HepG2 (cell line): ENCODE measurements around the gene SRSF10. TPM values are rescaled to one million over a fixed set of nuclear protein-coding genes. Genes with fewer than 3 reads are reported as not detected.

Experiments used
- HHEX ChIP-seq: IDR thresholded peaks from 2 replicates; pipeline ENCODE4 v1.6.1; 2016; ENCODE audit warnings: control low read depth
- KMT2B ChIP-seq: IDR thresholded peaks from 2 replicates; pipeline ENCODE4 v1.6.1; 2016; ENCODE audit warnings: missing genetic modification reagents, missing compliant biosample characterization
- MTA3 ChIP-seq: sonication (generic); formaldehyde crosslinking; IDR thresholded peaks from 2 replicates; pipeline ENCODE4 v1.4.0; 2020; ENCODE audit warnings: missing genetic modification reagents
- SNRNP70 ChIP-seq: fragments of 200-400 bp; formaldehyde crosslinking; IDR thresholded peaks from 2 replicates; pipeline ENCODE4 v1.6.1; 2017; ENCODE audit warnings: mild to moderate bottlenecking, low read depth, low read length, moderate library complexity
- ZKSCAN5 ChIP-seq: sonication (generic); formaldehyde crosslinking; IDR thresholded peaks from 2 replicates; pipeline ENCODE4 v1.5.1; 2020; ENCODE audit warnings: mild to moderate bottlenecking, missing genetic modification reagents
- ZNF207 ChIP-seq: fragments of 450-650 bp; IDR thresholded peaks from 2 replicates; pipeline ENCODE4 v1.6.1; 2016; ENCODE audit warnings: antibody characterized with exemption, borderline replicate concordance
- ZNF224 ChIP-seq: sonication (generic); formaldehyde crosslinking; IDR thresholded peaks from 2 replicates; pipeline ENCODE4 v1.5.0; 2020; ENCODE audit warnings: mild to moderate bottlenecking, missing genetic modification reagents
- ZNF317 ChIP-seq: sonication (generic); formaldehyde crosslinking; IDR thresholded peaks from 2 replicates; pipeline ENCODE4 v1.5.0; 2020; ENCODE audit warnings: mild to moderate bottlenecking, missing genetic modification reagents
- ZNF510 ChIP-seq: sonication (generic); formaldehyde crosslinking; IDR thresholded peaks from 2 replicates; pipeline ENCODE4 v1.4.0; 2020; ENCODE audit warnings: low read depth, mild to moderate bottlenecking, missing genetic modification reagents
- ZNF776 ChIP-seq: sonication (generic); formaldehyde crosslinking; IDR thresholded peaks from 2 replicates; pipeline ENCODE4 v1.4.0; 2020; ENCODE audit warnings: mild to moderate bottlenecking, missing genetic modification reagents
- polyA plus RNA-seq, 8 experiments: library from polyadenylated mRNA; depleted of rRNA in 3 of 8; stranded (reverse) in 7 of 8; unstranded in 1 of 8; fragments of >200 nt; fragmentation: Illumina TruSeq in 4 of 8; extraction: Trizol in 4 of 8; gene quantifications; 2 replicates each; pipeline versions ENCODE4 v1.2.1 to v1.2.3, GENCODE V29; 2011 to 2016; ENCODE audit warnings: low read depth in 4 of 8, missing spikeins in 1 of 8, mixed read lengths in 1 of 8; ENCODE audit not compliant: insufficient read depth in 1 of 8
- total RNA-seq, 5 experiments: library from RNA; depleted of rRNA; stranded (reverse); fragments of >200 nt; fragmentation: Illumina TruSeq; extraction: Trizol; gene quantifications; 2 replicates each; pipeline ENCODE4 v1.2.3, GENCODE V29; 2016; ENCODE audit warnings: low read depth in 1 of 5
- TF ChIP-seq, protein P1 (sequence below): sonication (generic); formaldehyde crosslinking; IDR thresholded peaks from 2 replicates; pipeline ENCODE4 v1.5.0; 2020; ENCODE audit warnings: mild to moderate bottlenecking, missing genetic modification reagents, borderline replicate concordance
- TF ChIP-seq, protein P2 (sequence below): IDR thresholded peaks from 2 replicates; pipeline ENCODE4 v1.6.1; 2018; ENCODE audit warnings: missing genetic modification reagents
- TF ChIP-seq, protein P3 (sequence below): sonication (generic); IDR thresholded peaks from 2 replicates; pipeline ENCODE4 v1.6.1; 2016; ENCODE audit warnings: low read depth, borderline replicate concordance
- TF ChIP-seq, protein P4 (sequence below): sonication (generic); formaldehyde crosslinking; IDR thresholded peaks from 2 replicates; pipeline ENCODE4 v1.5.1; 2020; ENCODE audit warnings: mild to moderate bottlenecking, missing genetic modification reagents, moderate library complexity
- TF ChIP-seq, protein P5 (sequence below): IDR thresholded peaks from 2 replicates; pipeline ENCODE4 v1.6.1; 2016; ENCODE audit warnings: low read depth, missing genetic modification reagents, missing compliant biosample characterization
- TF ChIP-seq, protein P6 (sequence below): sonication (generic); formaldehyde crosslinking; IDR thresholded peaks from 2 replicates; pipeline ENCODE4 v1.8.1; 2022; ENCODE audit warnings: mild to moderate bottlenecking, missing genetic modification reagents

The SRSF10 gene
- total and polyA plus RNA-seq, 2 of the 13 experiments (the other 11 are each of a cell fraction or from before 2014, with no cell fraction given): 126 to 186 TPM

DNA sequence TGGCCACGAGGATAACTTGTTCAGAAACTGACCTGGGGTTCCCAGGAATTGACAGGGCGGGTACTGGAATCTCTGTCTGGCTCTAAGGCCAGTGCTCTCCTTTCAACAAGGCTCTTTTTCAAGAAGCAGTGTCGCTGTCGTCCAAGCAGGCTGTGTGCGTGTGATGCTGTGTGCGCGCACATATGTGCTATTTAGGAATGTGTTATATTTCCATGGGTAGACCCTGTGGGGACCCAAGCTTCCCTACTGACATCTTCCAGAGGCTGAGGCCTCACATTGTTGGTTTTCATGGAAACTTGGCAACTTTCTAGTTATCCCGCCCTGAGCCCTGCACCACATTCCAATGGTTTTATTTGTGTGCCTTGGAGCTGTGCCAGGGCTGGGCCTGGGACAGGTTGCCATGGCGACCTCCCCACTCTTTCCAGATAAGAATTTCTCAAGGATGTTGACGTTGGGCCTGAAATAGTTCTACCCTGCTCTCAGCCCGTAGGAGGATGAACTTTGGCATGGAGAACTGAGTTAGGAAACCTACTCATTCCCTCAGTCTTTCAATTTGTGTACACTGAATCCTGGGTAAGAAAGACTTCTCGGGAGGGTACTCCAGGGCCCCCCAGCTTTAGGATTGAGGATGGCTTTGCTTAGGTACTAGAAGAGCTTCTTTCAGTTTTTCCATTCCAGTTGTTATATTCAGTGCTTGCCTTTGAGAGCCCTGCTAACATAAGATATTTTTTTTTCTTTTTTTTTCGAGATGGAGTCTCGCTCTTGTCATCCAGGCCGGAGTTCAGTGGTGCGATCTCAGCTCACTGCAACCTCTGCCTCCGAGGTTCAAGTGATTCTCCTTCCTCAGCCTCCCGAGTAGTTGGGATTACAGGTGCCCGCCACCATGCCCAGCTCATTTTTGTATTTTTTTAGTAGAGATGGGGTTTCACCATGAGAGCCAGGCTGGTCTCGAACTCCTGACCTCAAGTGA is 38.8 kb upstream of the SRSF10 start (continued):
- TF ChIP-seq ZNF207 (no peak), HHEX (CRISPR knock-in tag) (no peak), ZKSCAN5 (CRISPR knock-in tag) (no peak), ZNF510 (CRISPR knock-in tag) (no peak), SNRNP70 (no peak), KMT2B (no peak), MTA3 (CRISPR knock-in tag) (no peak), ZNF224 (CRISPR knock-in tag) (peak; percentile 68; the same call in 1 of the 2 replicates), ZNF317 (0 out of 2 replicates have a peak, but pooled peaks have one; percentile 16), ZNF776 (CRISPR knock-in tag) (no peak)
- TF ChIP-seq, protein P1, sequence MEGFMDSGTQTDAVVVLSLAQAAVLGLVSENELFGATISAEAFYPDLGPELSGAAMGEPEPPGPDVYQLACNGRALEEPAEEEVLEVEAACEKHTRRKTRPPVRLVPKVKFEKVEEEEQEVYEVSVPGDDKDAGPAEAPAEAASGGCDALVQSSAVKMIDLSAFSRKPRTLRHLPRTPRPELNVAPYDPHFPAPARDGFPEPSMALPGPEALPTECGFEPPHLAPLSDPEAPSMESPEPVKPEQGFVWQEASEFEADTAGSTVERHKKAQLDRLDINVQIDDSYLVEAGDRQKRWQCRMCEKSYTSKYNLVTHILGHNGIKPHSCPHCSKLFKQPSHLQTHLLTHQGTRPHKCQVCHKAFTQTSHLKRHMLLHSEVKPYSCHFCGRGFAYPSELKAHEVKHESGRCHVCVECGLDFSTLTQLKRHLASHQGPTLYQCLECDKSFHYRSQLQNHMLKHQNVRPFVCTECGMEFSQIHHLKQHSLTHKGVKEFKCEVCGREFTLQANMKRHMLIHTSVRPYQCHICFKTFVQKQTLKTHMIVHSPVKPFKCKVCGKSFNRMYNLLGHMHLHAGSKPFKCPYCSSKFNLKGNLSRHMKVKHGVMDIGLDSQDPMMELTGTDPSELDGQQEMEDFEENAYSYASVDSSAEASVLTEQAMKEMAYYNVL (CRISPR knock-in tag): peak; percentile 54; the same call in 1 of the 2 replicates
- TF ChIP-seq, protein P2, sequence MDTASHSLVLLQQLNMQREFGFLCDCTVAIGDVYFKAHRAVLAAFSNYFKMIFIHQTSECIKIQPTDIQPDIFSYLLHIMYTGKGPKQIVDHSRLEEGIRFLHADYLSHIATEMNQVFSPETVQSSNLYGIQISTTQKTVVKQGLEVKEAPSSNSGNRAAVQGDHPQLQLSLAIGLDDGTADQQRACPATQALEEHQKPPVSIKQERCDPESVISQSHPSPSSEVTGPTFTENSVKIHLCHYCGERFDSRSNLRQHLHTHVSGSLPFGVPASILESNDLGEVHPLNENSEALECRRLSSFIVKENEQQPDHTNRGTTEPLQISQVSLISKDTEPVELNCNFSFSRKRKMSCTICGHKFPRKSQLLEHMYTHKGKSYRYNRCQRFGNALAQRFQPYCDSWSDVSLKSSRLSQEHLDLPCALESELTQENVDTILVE (CRISPR knock-in tag): 0 out of 2 replicates have a peak, but pooled peaks have one; percentile 13
- TF ChIP-seq, protein P3, sequence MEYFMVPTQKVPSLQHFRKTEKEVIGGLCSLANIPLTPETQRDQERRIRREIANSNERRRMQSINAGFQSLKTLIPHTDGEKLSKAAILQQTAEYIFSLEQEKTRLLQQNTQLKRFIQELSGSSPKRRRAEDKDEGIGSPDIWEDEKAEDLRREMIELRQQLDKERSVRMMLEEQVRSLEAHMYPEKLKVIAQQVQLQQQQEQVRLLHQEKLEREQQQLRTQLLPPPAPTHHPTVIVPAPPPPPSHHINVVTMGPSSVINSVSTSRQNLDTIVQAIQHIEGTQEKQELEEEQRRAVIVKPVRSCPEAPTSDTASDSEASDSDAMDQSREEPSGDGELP: peak; percentile 48; the same call in 1 of the 2 replicates
- TF ChIP-seq, protein P4, sequence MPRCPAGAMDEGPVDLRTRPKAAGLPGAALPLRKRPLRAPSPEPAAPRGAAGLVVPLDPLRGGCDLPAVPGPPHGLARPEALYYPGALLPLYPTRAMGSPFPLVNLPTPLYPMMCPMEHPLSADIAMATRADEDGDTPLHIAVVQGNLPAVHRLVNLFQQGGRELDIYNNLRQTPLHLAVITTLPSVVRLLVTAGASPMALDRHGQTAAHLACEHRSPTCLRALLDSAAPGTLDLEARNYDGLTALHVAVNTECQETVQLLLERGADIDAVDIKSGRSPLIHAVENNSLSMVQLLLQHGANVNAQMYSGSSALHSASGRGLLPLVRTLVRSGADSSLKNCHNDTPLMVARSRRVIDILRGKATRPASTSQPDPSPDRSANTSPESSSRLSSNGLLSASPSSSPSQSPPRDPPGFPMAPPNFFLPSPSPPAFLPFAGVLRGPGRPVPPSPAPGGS (CRISPR knock-in tag): peak; percentile 50; the same call in 1 of the 2 replicates
- TF ChIP-seq, protein P5, sequence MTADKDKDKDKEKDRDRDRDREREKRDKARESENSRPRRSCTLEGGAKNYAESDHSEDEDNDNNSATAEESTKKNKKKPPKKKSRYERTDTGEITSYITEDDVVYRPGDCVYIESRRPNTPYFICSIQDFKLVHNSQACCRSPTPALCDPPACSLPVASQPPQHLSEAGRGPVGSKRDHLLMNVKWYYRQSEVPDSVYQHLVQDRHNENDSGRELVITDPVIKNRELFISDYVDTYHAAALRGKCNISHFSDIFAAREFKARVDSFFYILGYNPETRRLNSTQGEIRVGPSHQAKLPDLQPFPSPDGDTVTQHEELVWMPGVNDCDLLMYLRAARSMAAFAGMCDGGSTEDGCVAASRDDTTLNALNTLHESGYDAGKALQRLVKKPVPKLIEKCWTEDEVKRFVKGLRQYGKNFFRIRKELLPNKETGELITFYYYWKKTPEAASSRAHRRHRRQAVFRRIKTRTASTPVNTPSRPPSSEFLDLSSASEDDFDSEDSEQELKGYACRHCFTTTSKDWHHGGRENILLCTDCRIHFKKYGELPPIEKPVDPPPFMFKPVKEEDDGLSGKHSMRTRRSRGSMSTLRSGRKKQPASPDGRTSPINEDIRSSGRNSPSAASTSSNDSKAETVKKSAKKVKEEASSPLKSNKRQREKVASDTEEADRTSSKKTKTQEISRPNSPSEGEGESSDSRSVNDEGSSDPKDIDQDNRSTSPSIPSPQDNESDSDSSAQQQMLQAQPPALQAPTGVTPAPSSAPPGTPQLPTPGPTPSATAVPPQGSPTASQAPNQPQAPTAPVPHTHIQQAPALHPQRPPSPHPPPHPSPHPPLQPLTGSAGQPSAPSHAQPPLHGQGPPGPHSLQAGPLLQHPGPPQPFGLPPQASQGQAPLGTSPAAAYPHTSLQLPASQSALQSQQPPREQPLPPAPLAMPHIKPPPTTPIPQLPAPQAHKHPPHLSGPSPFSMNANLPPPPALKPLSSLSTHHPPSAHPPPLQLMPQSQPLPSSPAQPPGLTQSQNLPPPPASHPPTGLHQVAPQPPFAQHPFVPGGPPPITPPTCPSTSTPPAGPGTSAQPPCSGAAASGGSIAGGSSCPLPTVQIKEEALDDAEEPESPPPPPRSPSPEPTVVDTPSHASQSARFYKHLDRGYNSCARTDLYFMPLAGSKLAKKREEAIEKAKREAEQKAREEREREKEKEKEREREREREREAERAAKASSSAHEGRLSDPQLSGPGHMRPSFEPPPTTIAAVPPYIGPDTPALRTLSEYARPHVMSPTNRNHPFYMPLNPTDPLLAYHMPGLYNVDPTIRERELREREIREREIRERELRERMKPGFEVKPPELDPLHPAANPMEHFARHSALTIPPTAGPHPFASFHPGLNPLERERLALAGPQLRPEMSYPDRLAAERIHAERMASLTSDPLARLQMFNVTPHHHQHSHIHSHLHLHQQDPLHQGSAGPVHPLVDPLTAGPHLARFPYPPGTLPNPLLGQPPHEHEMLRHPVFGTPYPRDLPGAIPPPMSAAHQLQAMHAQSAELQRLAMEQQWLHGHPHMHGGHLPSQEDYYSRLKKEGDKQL (CRISPR knock-in tag): no peak
- TF ChIP-seq, protein P6, sequence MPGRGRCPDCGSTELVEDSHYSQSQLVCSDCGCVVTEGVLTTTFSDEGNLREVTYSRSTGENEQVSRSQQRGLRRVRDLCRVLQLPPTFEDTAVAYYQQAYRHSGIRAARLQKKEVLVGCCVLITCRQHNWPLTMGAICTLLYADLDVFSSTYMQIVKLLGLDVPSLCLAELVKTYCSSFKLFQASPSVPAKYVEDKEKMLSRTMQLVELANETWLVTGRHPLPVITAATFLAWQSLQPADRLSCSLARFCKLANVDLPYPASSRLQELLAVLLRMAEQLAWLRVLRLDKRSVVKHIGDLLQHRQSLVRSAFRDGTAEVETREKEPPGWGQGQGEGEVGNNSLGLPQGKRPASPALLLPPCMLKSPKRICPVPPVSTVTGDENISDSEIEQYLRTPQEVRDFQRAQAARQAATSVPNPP (CRISPR knock-in tag): 0 out of 2 replicates have a peak, but pooled peaks have one; percentile 29
